Peyer's patch (tissue), 4 donors: Measurements from ENCODE around the gene SREBF2.

Experiments used
- CTCF ChIP-seq, 6 experiments: fragments of 450-650 bp in 4 of 6; fragments of 200-600 bp in 2 of 6; sonication (generic) in 1 of 6; IDR thresholded peaks; one replicate each; pipeline ENCODE4 v1.5.1; 2017 to 2019; ENCODE audit warnings: antibody characterized with exemption in 6 of 6, mild to moderate bottlenecking in 3 of 6, moderate library complexity in 1 of 6
- POLR2A ChIP-seq, 2 donors: fragments of 450-650 bp; IDR thresholded peaks; one replicate each; pipeline ENCODE4 v1.5.1; 2017; ENCODE audit warnings: antibody characterized with exemption in 2 of 2, mild to moderate bottlenecking in 2 of 2, moderate library complexity in 2 of 2

GRCh38 chr22:41826021-41826420 is 6.9 kb upstream of the SREBF2 start:
- TF ChIP-seq CTCF (IDR thresholded peaks at IDR 0.05) (no peak), POLR2A (IDR thresholded peaks at IDR 0.05) (no peak)
